ENCODE results near the gene SETD2. TPM values are rescaled to one million over a fixed set of nuclear protein-coding genes. Genes with fewer than 3 reads are reported as not detected.
A peak's percentile ranks its signal among the peaks of the same experiment; 100 is the strongest.

SETD2 gene
- total RNA-seq, 1 donor from 2014 or later, result 65.7 TPM

DNA sequence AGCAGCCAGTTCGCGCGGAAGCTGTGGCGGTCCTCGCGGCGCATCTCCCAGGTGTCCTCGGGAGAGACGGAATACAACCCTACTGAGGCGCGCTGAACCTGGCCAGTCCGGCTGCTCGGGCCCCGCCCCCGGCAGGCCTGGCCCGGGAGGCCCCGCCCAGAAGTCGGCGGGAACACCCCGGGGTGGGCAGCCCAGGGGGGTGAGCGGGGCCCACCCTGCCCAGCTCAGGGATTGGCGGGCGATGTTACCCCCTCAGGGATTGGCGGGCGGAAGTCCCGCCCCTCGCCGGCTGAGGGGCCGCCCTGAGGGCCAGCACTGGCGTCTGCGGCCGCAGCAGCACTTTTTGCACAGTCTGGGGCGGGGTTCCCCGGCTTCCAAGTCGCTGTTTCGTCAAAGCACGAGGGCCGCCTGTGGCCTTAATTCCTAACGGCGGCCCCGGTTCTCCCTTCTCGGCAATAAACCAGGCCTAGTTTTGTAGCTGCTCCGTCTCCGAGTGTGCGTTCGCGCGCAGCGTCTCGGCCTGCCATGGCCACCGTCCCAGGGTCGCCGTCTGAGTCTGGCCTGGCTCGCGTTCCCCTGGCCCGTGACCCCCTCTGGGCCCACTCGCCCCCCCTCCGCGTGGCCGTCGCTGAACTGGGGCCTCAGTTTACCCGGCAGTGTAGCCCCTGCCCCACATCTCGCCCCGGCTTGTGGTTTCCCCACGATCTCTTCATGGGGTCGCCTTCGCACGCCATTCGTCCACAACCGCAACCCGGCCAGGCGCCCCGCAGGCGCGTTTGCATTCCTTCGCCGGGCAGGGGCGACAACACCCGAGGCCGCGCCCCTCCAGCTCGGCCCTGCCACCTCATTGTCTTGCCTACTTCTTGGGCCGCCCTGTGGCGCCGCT, 154.4 kb downstream of the SETD2 start:
- H3K36me3 Mint-ChIP-seq (ENCODE audit: low read depth), result peaks cover 34% of the 10 kb centered on the region
- H3K9me3 Mint-ChIP-seq, result no peaks in the 10 kb centered on the region
- peaks cover 13% of the 10 kb centered on the region for H3K4me1 Mint-ChIP-seq

GRCh38 chr3:47008851-47009224, 155.1 kb downstream of the SETD2 start:
- Mint-ChIP-seq H3K4me3 (peak overlapping the region; percentile 64), H3K4me1 (peaks cover 13% of the 10 kb centered on the region), H3K27ac (no peak overlapping the region), H3K27me3 (no peaks in the 10 kb centered on the region), H3K9me3 (no peaks in the 10 kb centered on the region), H3K36me3 (ENCODE audit: low read depth) (peaks cover 34% of the 10 kb centered on the region)
- DNase-seq (no peak), ATAC-seq (ENCODE audit: low read depth) (no peak)
- ChIA-PET POLR2A (interaction anchor here (0.8 to 1.6 kb wide), 8 partner anchors 12 to 155 kb away, joined by 3 to 15 read pairs (median 6); partner anchors contain the start of genes CCDC12, NBEAL2 and SETD2), CTCF (interaction anchor here (0.7 kb wide), 1 partner anchor 99 kb away, joined by 3 read pairs; no protein-coding TSS in a partner anchor)
- intact Hi-C loops (cut with micrococcal nuclease), result loop anchor here (1.0 to 2.0 kb wide), 3 partner anchors 8 to 30 kb away; partner anchors contain the start of gene NBEAL2
- no peak for TF ChIP-seq CTCF (IDR thresholded peaks at IDR 0.05)

More for the DNA sequence above, 154.4 kb downstream of the SETD2 start:
- ATAC-seq (ENCODE audit: low read depth) (peak; percentile 97), DNase-seq (peak; percentile 82)
- Mint-ChIP-seq H3K27me3 (no peaks in the 10 kb centered on the region), H3K4me3 (peak overlapping the region; percentile 81), H3K27ac (peak overlapping the region; percentile 73)
- intact Hi-C loops (cut with micrococcal nuclease), result loop anchor here (1.0 to 10.0 kb wide), 4 partner anchors 8 to 315 kb away; partner anchors contain the start of gene NBEAL2
- ChIA-PET CTCF (interaction anchor here (0.7 kb wide), 1 partner anchor 100 kb away, joined by 3 read pairs; no protein-coding TSS in a partner anchor), POLR2A (interaction anchor here (0.5 to 1.6 kb wide), 9 partner anchors 11 to 302 kb away, joined by 3 to 15 read pairs (median 4); partner anchors contain the start of genes CCDC12, NBEAL2 and SETD2)
- no peak for TF ChIP-seq CTCF (IDR thresholded peaks at IDR 0.05)

DNA sequence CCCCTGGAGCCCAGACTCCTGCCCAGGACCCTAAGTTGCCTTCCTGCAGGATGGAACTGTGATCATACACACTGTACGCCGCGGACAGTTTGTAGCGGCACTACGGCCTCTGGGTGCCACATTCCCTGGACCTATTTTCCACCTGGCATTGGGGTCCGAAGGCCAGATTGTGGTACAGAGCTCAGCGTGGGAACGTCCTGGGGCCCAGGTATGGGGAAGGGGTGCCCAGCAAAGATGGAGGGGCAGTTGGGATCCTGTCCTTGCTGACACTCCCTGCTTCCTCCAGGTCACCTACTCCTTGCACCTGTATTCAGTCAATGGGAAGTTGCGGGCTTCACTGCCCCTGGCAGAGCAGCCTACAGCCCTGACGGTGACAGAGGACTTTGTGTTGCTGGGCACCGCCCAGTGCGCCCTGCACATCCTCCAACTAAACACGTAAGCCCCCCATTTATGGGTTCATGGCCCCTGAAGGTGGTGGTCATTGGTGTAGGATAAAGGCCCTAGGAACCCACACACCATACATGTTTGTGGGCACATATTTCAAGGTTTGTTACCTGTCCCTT, 155.6 kb downstream of the SETD2 start:
- intact Hi-C loops (cut with micrococcal nuclease), result loop anchor here (2.0 kb wide), 1 partner anchor 30 kb away; no protein-coding TSS in a partner anchor
- Mint-ChIP-seq H3K4me1 (peaks cover 13% of the 10 kb centered on the region), H3K27ac (no peak overlapping the region), H3K4me3 (peak overlapping the region; percentile 64), H3K27me3 (no peaks in the 10 kb centered on the region), H3K9me3 (no peaks in the 10 kb centered on the region), H3K36me3 (ENCODE audit: low read depth) (peaks cover 35% of the 10 kb centered on the region)
- CTCF ChIA-PET, result no interaction called here
- DNase-seq, result no peak
- TF ChIP-seq CTCF (IDR thresholded peaks at IDR 0.05), result no peak
- no peak for ATAC-seq (ENCODE audit: low read depth)
- POLR2A ChIA-PET, result interaction anchor here (1.5 kb wide), 1 partner anchor 156 kb away, joined by 4 read pairs; the partner anchor contains the start of gene SETD2

DNA sequence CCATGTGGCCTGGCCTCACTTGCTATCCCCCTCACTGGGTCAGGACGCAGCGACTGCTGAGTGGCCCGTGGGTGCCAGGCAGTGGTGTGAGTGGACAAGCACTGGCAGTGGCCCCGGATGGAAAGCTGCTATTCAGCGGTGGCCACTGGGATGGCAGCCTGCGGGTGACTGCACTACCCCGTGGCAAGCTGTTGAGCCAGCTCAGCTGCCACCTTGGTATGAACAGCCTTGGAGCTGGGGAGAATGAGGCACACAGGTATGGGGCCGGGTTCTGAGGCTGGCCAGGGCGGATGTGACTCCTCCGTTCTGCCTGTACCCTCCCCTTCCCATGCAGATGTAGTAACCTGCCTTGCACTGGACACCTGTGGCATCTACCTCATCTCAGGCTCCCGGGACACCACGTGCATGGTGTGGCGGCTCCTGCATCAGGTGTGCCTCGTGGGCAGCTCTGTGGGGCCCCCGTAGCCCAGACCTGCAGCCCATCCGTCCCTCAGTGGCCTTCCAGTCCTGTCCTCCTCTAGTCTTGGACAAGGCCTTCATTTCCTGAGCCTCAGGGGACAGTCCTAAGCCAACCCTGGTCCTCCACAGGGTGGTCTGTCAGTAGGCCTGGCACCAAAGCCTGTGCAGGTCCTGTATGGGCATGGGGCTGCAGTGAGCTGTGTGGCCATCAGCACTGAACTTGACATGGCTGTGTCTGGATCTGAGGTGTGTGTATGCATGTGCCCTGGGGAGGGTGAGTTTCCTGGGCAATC, 156.3 kb downstream of the SETD2 start:
- ChIA-PET CTCF (no interaction called here), POLR2A (no interaction called here)
- peak; percentile 15 for DNase-seq
- no peaks in the 10 kb centered on the region for H3K27me3 Mint-ChIP-seq
- no peak for TF ChIP-seq CTCF (IDR thresholded peaks at IDR 0.05)
- no peak for ATAC-seq (ENCODE audit: low read depth)
- peaks cover 40% of the 10 kb centered on the region for H3K36me3 Mint-ChIP-seq (ENCODE audit: low read depth)
- intact Hi-C loops (cut with micrococcal nuclease), result loop anchor here (2.0 kb wide), 1 partner anchor 31 kb away; no protein-coding TSS in a partner anchor
- H3K4me1 Mint-ChIP-seq, result peaks cover 13% of the 10 kb centered on the region
- no peak overlapping the region for H3K4me3 Mint-ChIP-seq
- no peak overlapping the region for H3K27ac Mint-ChIP-seq
- H3K9me3 Mint-ChIP-seq, result no peaks in the 10 kb centered on the region
